AG04450 (cell line): Measurements from ENCODE around the gene GSC2. TPM values are rescaled to one million over a fixed set of nuclear protein-coding genes. Genes with fewer than 3 reads are reported as not detected.

Experiments used
- CTCF ChIA-PET: fragments of 300-600, 350-600 bp; formaldehyde crosslinking; extraction: SDS; loops from one replicate; lab custom pipeline; 2022; ENCODE audit warnings: antibody characterized with exemption, inconsistent platforms; lab: Charles Lee
- POLR2A ChIA-PET: fragments of 350-600 bp; formaldehyde crosslinking; extraction: SDS; loops from one replicate; lab custom pipeline; 2021; ENCODE audit warnings: antibody characterized with exemption, inconsistent platforms; lab: Yijun Ruan, JAX
- DNase-seq: peaks from one replicate; pipeline ENCODE4 v3.0.0-alpha.2; 2011; ENCODE audit warnings: low read depth, low spot score
- H3K27ac ChIP-seq: one replicate; pipeline ENCODE4 v1.5.1; 2012; ENCODE audit warnings: low read depth, low read length, control low read depth
- H3K27me3 ChIP-seq: one replicate; pipeline ENCODE4 v1.6.0; 2012; ENCODE audit warnings: low read length; ENCODE audit not compliant: control insufficient read depth, insufficient read depth
- H3K4me3 ChIP-seq: 2 replicates; pipeline ENCODE4 v1.5.1; 2011; ENCODE audit warnings: mild to moderate bottlenecking, low read depth, low read length, control low read depth
- H3K9me3 ChIP-seq: 2 replicates; pipeline ENCODE4 v1.5.1; 2012; ENCODE audit warnings: low read length; ENCODE audit not compliant: control insufficient read depth, insufficient read depth
- CTCF ChIP-seq: IDR thresholded peaks from 2 replicates; pipeline ENCODE4 v1.5.1; 2011; ENCODE audit warnings: low read depth, low read length, control low read depth, inconsistent platforms
- polyA plus RNA-seq: library from polyadenylated mRNA; depleted of rRNA; stranded (reverse); fragments of >200 nt; gene quantifications from 2 replicates; pipeline ENCODE4 v1.2.3, GENCODE V29; 2011

The GSC2 gene
- polyA plus RNA-seq, 1 experiment = not detected

DNA sequence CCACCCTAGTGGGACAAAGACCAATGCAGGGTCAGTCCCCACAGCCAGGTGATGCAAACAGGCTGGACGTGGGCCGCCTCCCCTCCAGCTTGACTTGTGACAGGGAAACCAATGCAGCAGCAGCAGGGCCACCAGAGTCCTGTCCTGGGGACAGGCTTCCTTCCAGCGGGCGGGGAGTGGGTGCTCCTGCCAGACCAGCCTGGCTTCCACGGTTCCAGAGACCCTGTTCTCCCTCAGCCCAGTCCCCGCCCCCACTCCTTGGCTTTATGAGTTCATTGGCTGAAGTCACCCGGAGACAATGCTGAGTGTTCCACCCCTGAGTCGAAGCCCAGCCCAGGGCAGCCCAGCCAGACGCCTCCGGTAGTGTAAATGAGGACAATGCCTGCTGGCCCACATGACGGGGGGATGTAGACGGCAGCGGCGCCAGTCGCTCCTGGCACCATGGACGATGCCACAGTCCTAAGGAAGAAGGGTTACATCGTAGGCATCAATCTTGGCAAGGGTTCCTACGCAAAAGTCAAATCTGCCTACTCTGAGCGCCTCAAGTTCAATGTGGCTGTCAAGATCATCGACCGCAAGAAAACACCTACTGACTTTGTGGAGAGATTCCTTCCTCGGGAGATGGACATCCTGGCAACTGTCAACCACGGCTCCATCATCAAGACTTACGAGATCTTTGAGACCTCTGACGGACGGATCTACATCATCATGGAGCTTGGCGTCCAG is 19.0 kb downstream of the GSC2 start, which contains the start of gene TSSK2:
TSS of gene TSSK2 (plus strand) at position 350 of the 726 bp plus-strand sequence. CDS start at position 442, 92 bp downstream.
- ChIA-PET POLR2A (no interaction called here), CTCF (no interaction called here)
- no peak for DNase-seq

GRCh38 chr22:19129871-19130270 is 20.2 kb downstream of the GSC2 start:
- TF ChIP-seq CTCF = no peak
- DNase-seq = no peak
- POLR2A ChIA-PET = no interaction called here
- Histone ChIP-seq H3K27me3 (no peaks in the 10 kb centered on the region), H3K4me3 (no peak overlapping the region), H3K27ac (no peak overlapping the region), H3K9me3 (no peaks in the 10 kb centered on the region; the same call in 1 of the 2 replicates)
- CTCF ChIA-PET = no interaction called here

More for the DNA sequence above, 19.0 kb downstream of the GSC2 start, which contains the start of gene TSSK2:
- Histone ChIP-seq H3K4me3 (no peak within 1 kb of the TSS), H3K27ac (no peak within 1 kb of the TSS), H3K27me3 (no peaks in the 10 kb centered on the region), H3K9me3 (no peaks in the 10 kb centered on the region; the same call in 1 of the 2 replicates)
- TF ChIP-seq CTCF = no peak

DNA sequence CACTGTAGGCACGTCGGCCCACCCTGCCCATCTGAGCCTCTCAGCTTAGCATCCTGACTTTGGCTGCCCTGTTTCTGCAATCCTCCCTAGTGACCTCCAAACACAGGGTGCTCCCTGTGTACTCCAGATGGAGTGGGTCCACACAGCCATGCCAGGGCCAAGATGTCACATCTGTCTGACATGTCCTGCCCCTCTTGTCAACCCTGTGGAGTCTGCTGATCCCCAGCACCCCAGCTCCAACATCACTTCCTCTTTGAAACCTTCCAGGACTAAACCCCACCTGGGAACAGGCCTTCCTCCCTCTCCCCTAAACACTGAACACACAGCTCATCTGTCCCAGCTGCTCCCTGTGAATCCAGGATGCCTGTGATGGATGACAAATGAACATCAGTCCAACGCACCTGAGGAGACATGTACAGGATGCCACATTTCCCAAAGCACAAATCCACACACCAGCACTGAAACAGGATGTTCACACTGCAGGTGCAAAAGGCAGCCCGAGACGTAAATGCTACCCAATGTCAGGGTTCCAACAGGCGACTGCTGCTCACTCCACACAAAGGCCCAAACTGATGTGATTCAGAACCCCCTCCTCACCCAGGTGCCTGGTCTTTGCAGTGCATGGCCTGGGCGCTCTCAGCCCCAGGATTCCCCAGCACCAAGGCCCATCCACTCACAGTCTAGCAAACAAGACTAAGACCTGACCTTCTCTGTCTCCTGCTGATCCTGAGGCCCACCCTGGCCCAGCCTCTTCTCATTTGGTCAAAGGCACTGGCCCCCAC is 21.0 kb downstream of the GSC2 start:
- Histone ChIP-seq H3K27me3 (peaks cover 3% of the 10 kb centered on the region), H3K27ac (no peak overlapping the region), H3K4me3 (no peak overlapping the region), H3K9me3 (no peaks in the 10 kb centered on the region; the same call in 1 of the 2 replicates)
- DNase-seq = no peak
- CTCF ChIA-PET = no interaction called here
- POLR2A ChIA-PET = no interaction called here
- TF ChIP-seq CTCF = no peak

DNA sequence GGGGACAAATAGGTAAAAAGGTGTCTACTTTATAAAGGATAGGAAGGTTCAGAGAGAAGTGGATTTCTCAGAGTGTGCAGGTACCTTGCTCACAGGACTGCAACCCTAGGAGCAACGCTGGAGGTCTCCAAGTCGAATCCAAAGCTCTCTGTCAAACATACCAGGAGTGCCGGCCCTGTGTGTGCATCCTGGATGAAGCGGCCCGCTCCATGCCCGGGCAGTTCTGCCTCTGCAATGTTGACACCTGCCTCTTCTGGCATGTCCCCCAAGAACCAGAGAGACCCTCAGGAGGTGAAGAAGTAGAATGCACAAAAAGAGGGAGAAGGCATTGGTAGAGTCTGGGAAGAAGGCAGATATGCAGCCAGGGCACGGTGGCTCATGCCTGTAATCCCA is 22.1 kb downstream of the GSC2 start:
- no peak overlapping the region for H3K4me3 ChIP-seq
- no peak for TF ChIP-seq CTCF
- no peak for DNase-seq
- peaks cover 3% of the 10 kb centered on the region for H3K27me3 ChIP-seq
- H3K27ac ChIP-seq = no peak overlapping the region
- ChIA-PET POLR2A (no interaction called here), CTCF (no interaction called here)
- H3K9me3 ChIP-seq = no peaks in the 10 kb centered on the region; the same call in 1 of the 2 replicates
